HCT116 (cell line): Measurements from ENCODE around the gene CACNB2.
"Not testable (repeated sequence)": the region's sequence is repeated elsewhere in the genome, so short reads cannot be mapped to it uniquely, and the experiment has no call there.

ENCODE experiments used
- CEBPB ChIP-seq: IDR thresholded peaks from 2 replicates; pipeline ENCODE4 v1.6.1; 2012; ENCODE audit warnings: low read depth
- CTCF ChIP-seq, 3 experiments: fragments of 200-600 bp in 1 of 3; sonication (generic) in 1 of 3; IDR thresholded peaks in 2 of 3; conservative IDR thresholded peaks in 1 of 3; 2 replicates each; pipeline ENCODE4 v1.5.1; 2012 to 2017; ENCODE audit warnings: low read depth in 2 of 3, low read length in 2 of 3, antibody characterized with exemption in 1 of 3, borderline replicate concordance in 1 of 3, control low read depth in 1 of 3, mild to moderate bottlenecking in 1 of 3, mixed read lengths in 1 of 3, mixed run types in 1 of 3, moderate library complexity in 1 of 3; ENCODE audit not compliant: insufficient read depth in 1 of 3
- ELF1 ChIP-seq: IDR thresholded peaks from 2 replicates; pipeline ENCODE4 v1.6.1; 2012; ENCODE audit warnings: low read depth, borderline replicate concordance
- EZH2 ChIP-seq: fragments of 200-600 bp; sonication (generic); IDR thresholded peaks from 2 replicates; pipeline ENCODE4 v1.6.1; 2017; ENCODE audit warnings: antibody characterized with exemption, mixed run types
- MAX ChIP-seq: IDR thresholded peaks from 2 replicates; pipeline ENCODE4 v1.6.1; 2012
- POLR2A ChIP-seq: IDR thresholded peaks from 2 replicates; pipeline ENCODE4 v1.7.0; 2011; ENCODE audit warnings: borderline replicate concordance; ENCODE audit not compliant: insufficient read depth, insufficient read length; ENCODE audit errors: extremely low read depth
- POLR2AphosphoS5 ChIP-seq: IDR thresholded peaks from 2 replicates; pipeline ENCODE4 v1.6.1; 2011; ENCODE audit warnings: mild to moderate bottlenecking, low read depth, low read length, moderate library complexity
- REST ChIP-seq: IDR thresholded peaks from 2 replicates; pipeline ENCODE4 v1.6.1; 2012; ENCODE audit warnings: low read depth
- SP1 ChIP-seq: IDR thresholded peaks from 2 replicates; pipeline ENCODE4 v1.6.1; 2012; ENCODE audit warnings: low read depth
- TCF7L2 ChIP-seq: IDR thresholded peaks from 2 replicates; pipeline ENCODE4 v1.7.0; 2011; ENCODE audit warnings: borderline replicate concordance, inconsistent platforms; ENCODE audit not compliant: insufficient read depth, insufficient read length; ENCODE audit errors: extremely low read depth
- ZBTB33 ChIP-seq: IDR thresholded peaks from 2 replicates; pipeline ENCODE4 v1.6.1; 2011; ENCODE audit warnings: mild to moderate bottlenecking, low read length, moderate library complexity; ENCODE audit not compliant: insufficient replicate concordance; ENCODE audit errors: extremely low read depth
- ZNF274 ChIP-seq: fragments of 200-500 bp; sonication (Bioruptor generic); IDR thresholded peaks from 2 replicates; pipeline ENCODE4 v1.6.1; 2014; ENCODE audit warnings: mild to moderate bottlenecking, low read depth, low read length, inconsistent platforms

GRCh38 chr10:18208186-18208585 is 68.0 kb downstream of the CACNB2 start:
- TF ChIP-seq ZBTB33; CTCF (IDR thresholded peaks at IDR 0.05 in 2 of 3, conservative IDR thresholded peaks at IDR 0.05 in 1 of 3; ENCODE audit: borderline replicate concordance in 1 of 3, insufficient read depth in 1 of 3, low read depth in 2 of 3, low read length in 2 of 3); POLR2A; POLR2AphosphoS5; EZH2; ELF1; SP1; REST; MAX; CEBPB; ZNF274; TCF7L2: not testable (repeated sequence)
